Keratinocyte (primary cell): ENCODE data around the gene TTC38. TPM values are rescaled to one million over a fixed set of nuclear protein-coding genes. Genes with fewer than 3 reads are reported as not detected.

ENCODE experiments used
- DNase-seq: peaks from one replicate; pipeline ENCODE4 v3.0.0-alpha.2; 2011; ENCODE audit warnings: low read depth, missing footprints, low spot score
- FAIRE-seq: peaks from 2 replicates; lab custom pipeline; 2011; peaks lifted over from hg19 to GRCh38; lab: Jason Lieb, UNC
- H2AFZ ChIP-seq: 2 replicates; pipeline ENCODE4 v1.6.0; 2012; ENCODE audit warnings: low read length, control low read depth, inconsistent platforms; ENCODE audit not compliant: control insufficient read depth
- H3K27ac ChIP-seq: 2 replicates; pipeline ENCODE4 v1.5.1; 2011; ENCODE audit warnings: low read length; ENCODE audit not compliant: control insufficient read depth, insufficient read depth
- H3K27me3 ChIP-seq: 3 replicates; pipeline ENCODE4 v1.6.0; 2011; ENCODE audit warnings: low read length; ENCODE audit not compliant: control insufficient read depth, insufficient read depth; ENCODE audit errors: extremely low read depth
- H3K36me3 ChIP-seq, 2 experiments: 2 replicates in 1 of 2; 3 replicates in 1 of 2; pipeline ENCODE4 v1.5.1; 2011; ENCODE audit warnings: low read length in 2 of 2, mild to moderate bottlenecking in 1 of 2; ENCODE audit not compliant: control insufficient read depth in 2 of 2, insufficient read depth in 2 of 2; ENCODE audit errors: extremely low read depth in 1 of 2
- H3K4me1 ChIP-seq: 3 replicates; pipeline ENCODE4 v1.5.1; 2011; ENCODE audit warnings: low read length; ENCODE audit not compliant: control insufficient read depth, insufficient read depth; ENCODE audit errors: extremely low read depth
- H3K4me2 ChIP-seq: 3 replicates; pipeline ENCODE4 v1.6.0; 2011; ENCODE audit warnings: low read depth, low read length; ENCODE audit not compliant: control insufficient read depth, insufficient read depth; ENCODE audit errors: extremely low read depth
- H3K4me3 ChIP-seq, 3 experiments: fragments of 200-600 bp in 1 of 3; sonication (generic) in 1 of 3; 2 replicates in 2 of 3; 3 replicates in 1 of 3; pipeline ENCODE4 v1.5.1; 2011 to 2016; ENCODE audit warnings: low read length in 3 of 3, mild to moderate bottlenecking in 3 of 3, control low read depth in 2 of 3, inconsistent platforms in 1 of 3, low read depth in 1 of 3, mixed read lengths in 1 of 3, mixed run types in 1 of 3, moderate library complexity in 1 of 3; ENCODE audit not compliant: control insufficient read depth in 2 of 3, insufficient read depth in 2 of 3; ENCODE audit errors: extremely low read depth in 1 of 3
- H3K79me2 ChIP-seq: 2 replicates; pipeline ENCODE4 v1.6.0; 2012; ENCODE audit warnings: low read length; ENCODE audit not compliant: control insufficient read depth, insufficient read depth
- H3K9ac ChIP-seq: 3 replicates; pipeline ENCODE4 v1.6.0; 2011; ENCODE audit warnings: low read length; ENCODE audit not compliant: control insufficient read depth, insufficient read depth; ENCODE audit errors: extremely low read depth
- H3K9me1 ChIP-seq: 3 replicates; pipeline ENCODE4 v1.6.0; 2011; ENCODE audit warnings: low read length; ENCODE audit not compliant: control insufficient read depth, insufficient read depth; ENCODE audit errors: extremely low read depth
- H3K9me3 ChIP-seq: 2 replicates; pipeline ENCODE4 v1.5.1; 2012; ENCODE audit warnings: low read depth, low read length; ENCODE audit not compliant: control insufficient read depth
- H4K20me1 ChIP-seq: 3 replicates; pipeline ENCODE4 v1.6.0; 2011; ENCODE audit warnings: low read length; ENCODE audit not compliant: control insufficient read depth, insufficient read depth; ENCODE audit errors: extremely low read depth
- EZH2 ChIP-seq: IDR thresholded peaks from one replicate; pipeline ENCODE4 v1.6.1; 2012; ENCODE audit warnings: inconsistent platforms, mild to moderate bottlenecking, low read length, moderate library complexity
- dilution Hi-C: fragments of 300-500 bp; cut with MboI; formaldehyde crosslinking; loops from one replicate; pipeline ENCODE4 v1.7.0; 2020; ENCODE audit warnings: low sequenced_read_pairs; ENCODE audit not compliant: extremely low pct_ligation_motif_present
- polyA plus RNA-seq, 5 experiments: library from polyadenylated mRNA; depleted of rRNA in 3 of 5; stranded (reverse) in 3 of 5; stranded (forward) in 1 of 5; unstranded in 1 of 5; fragments of >200 nt; gene quantifications; 1 replicate in 1 of 5; 2 replicates in 3 of 5; 3 replicates in 1 of 5; pipeline versions ENCODE4 v1.2.1 to v1.2.3, GENCODE V29; 2011 to 2012; ENCODE audit warnings: missing spikeins in 2 of 5, low read depth in 1 of 5, low replicate concordance in 1 of 5
- TF ChIP-seq, protein P1 (sequence below), 3 experiments: IDR thresholded peaks in 1 of 3; conservative IDR thresholded peaks in 1 of 3; optimal IDR thresholded peaks in 1 of 3; 2 replicates in 2 of 3; 3 replicates in 1 of 3; pipeline versions ENCODE3 to v1.5.1; 2011; ENCODE audit warnings: low read length in 3 of 3, mild to moderate bottlenecking in 3 of 3, moderate library complexity in 2 of 3, control low read depth in 1 of 3, inconsistent platforms in 1 of 3; ENCODE audit not compliant: insufficient read depth in 2 of 3; ENCODE audit errors: extremely low read depth in 1 of 3

TTC38 gene
- polyA plus RNA-seq, 1 donor (not counting 4 experiments of a cell fraction or from before 2014, with no cell fraction given), result 11.4 TPM

- Histone ChIP-seq H3K36me3 (peaks cover 0 to 4% of the 10 kb centered on the region in 2 experiments), H3K27me3 (no peaks in the 10 kb centered on the region), H3K9me1 (no peaks in the 10 kb centered on the region), H3K27ac (no peak overlapping the region), H3K4me3 (no peak overlapping the region), H4K20me1 (no peaks in the 10 kb centered on the region), H3K4me1 (peaks cover 14% of the 10 kb centered on the region), H3K9ac (no peak overlapping the region), H3K9me3 (no peaks in the 10 kb centered on the region), H3K4me2 (no peak overlapping the region), H2AFZ (no peak overlapping the region), H3K79me2 (no peaks in the 10 kb centered on the region)
- FAIRE-seq (no peak), DNase-seq (no peak)
- dilution Hi-C loops, result no loop called here
- TF ChIP-seq EZH2, result no peak
- TF ChIP-seq, protein P1, sequence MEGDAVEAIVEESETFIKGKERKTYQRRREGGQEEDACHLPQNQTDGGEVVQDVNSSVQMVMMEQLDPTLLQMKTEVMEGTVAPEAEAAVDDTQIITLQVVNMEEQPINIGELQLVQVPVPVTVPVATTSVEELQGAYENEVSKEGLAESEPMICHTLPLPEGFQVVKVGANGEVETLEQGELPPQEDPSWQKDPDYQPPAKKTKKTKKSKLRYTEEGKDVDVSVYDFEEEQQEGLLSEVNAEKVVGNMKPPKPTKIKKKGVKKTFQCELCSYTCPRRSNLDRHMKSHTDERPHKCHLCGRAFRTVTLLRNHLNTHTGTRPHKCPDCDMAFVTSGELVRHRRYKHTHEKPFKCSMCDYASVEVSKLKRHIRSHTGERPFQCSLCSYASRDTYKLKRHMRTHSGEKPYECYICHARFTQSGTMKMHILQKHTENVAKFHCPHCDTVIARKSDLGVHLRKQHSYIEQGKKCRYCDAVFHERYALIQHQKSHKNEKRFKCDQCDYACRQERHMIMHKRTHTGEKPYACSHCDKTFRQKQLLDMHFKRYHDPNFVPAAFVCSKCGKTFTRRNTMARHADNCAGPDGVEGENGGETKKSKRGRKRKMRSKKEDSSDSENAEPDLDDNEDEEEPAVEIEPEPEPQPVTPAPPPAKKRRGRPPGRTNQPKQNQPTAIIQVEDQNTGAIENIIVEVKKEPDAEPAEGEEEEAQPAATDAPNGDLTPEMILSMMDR (optimal IDR thresholded peaks at IDR 0.05 in 1 of 3, IDR thresholded peaks at IDR 0.05 in 1 of 3, conservative IDR thresholded peaks at IDR 0.05 in 1 of 3; ENCODE audit: extremely low read depth in 1 of 3, insufficient read depth in 2 of 3, low read length in 3 of 3), result no peak
These were observed 20.3 kb upstream of the TTC38 start for GRCh38 chr22:46247443-46247975.

DNA sequence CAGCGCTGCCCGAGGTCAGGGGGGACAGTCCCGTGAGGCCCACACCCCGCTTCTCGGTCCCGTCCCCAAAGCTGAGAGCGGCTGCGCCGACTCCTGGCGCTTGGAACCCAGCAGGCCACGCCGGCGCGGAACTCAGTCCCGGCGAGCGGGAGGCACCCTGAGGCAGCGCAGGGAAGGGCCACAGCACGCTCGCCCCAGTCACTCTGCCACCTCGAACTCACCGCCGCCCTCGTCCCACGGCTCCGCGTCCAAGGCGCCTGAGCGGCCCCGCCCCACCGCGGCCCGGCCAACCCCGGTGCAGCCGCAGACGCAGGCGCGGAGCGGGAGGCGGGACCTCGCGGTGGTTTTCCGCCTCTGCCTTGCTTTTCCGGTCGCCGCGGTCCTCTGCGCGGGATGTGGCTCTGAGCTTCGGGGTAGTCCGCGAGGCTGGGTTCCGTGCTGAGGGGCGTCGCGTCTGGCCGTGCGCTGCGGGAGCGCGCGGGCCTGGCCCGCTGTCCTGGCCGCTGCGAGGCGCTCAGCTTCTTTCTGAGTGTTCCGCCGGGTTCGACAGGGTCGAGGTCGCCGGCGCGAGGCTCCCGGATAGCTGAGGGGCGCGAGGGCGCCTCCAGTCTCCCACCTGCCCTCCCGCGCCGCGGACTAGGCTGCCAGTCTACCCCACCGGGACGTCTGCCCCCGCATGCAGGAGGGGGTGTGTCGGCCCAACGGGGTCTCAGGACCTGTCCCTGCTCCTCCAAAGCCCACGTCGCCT is 17.6 kb upstream of the TTC38 start, which contains the start of gene CDPF1:
TSS of gene CDPF1 (minus strand) at position 259 of the 748 bp plus-strand sequence. CDS start 2,009 bp downstream, outside the sequence.
- TF ChIP-seq, protein P1 (optimal IDR thresholded peaks at IDR 0.05 in 1 of 3, IDR thresholded peaks at IDR 0.05 in 1 of 3, conservative IDR thresholded peaks at IDR 0.05 in 1 of 3; ENCODE audit: extremely low read depth in 1 of 3, insufficient read depth in 2 of 3, low read length in 3 of 3), result peak in 2 of 3 experiments; percentile 12 to 24
- TF ChIP-seq EZH2, result no peak

More for the DNA sequence above, 17.6 kb upstream of the TTC38 start, which contains the start of gene CDPF1:
- Histone ChIP-seq H3K27me3 (no peaks in the 10 kb centered on the region), H3K4me2 (peak within 1 kb of the TSS; percentile 92), H3K27ac (peak within 1 kb of the TSS; percentile 40), H3K4me3 (peak within 1 kb of the TSS; percentile 78 to 94 (median 84)), H4K20me1 (no peaks in the 10 kb centered on the region), H3K9me3 (no peaks in the 10 kb centered on the region), H3K79me2 (no peaks in the 10 kb centered on the region), H2AFZ (peak within 1 kb of the TSS; percentile 92), H3K4me1 (peaks cover 14% of the 10 kb centered on the region), H3K9ac (peak within 1 kb of the TSS; percentile 83), H3K36me3 (peaks cover 0 to 2% of the 10 kb centered on the region in 2 experiments), H3K9me1 (no peaks in the 10 kb centered on the region)
- dilution Hi-C loops, result no loop called here
- FAIRE-seq (no peak), DNase-seq (peak; percentile 28)
